ENCODE measurements around the gene TAF11L13.

TAF11L13 gene

GRCh38 chr5:17655921-17656320 is 24.0 kb downstream of the TAF11L13 start:
- Histone ChIP-seq H2AK5ac (ENCODE audit: low read length, severe bottlenecking) (no peak overlapping the region), H2AFZ (ENCODE audit: low read depth, low read length) (no peak overlapping the region), H2BK15ac (ENCODE audit: low read depth, poor library complexity, severe bottlenecking) (no peak overlapping the region), H3K23ac (ENCODE audit: low read length in 2 of 2) (no peak overlapping the region), H3K4me1 (ENCODE audit: control insufficient read depth, insufficient read depth, low read depth, low read length) (no peaks in the 10 kb centered on the region), H3K18ac (ENCODE audit: low read depth in 1 of 2, low read length in 2 of 2) (no peak overlapping the region), H3K4me3 (ENCODE audit: insufficient read depth in 1 of 2, low read depth in 1 of 2, low read length in 2 of 2) (no peak overlapping the region), H3K9ac (ENCODE audit: low read length) (no peak overlapping the region), H2BK120ac (ENCODE audit: low read depth, low read length) (no peak overlapping the region), H3K27ac (ENCODE audit: low read length, poor library complexity, severe bottlenecking) (no peak overlapping the region), H3K14ac (ENCODE audit: low read length in 2 of 2) (no peak overlapping the region), H3K36me3 (ENCODE audit: control insufficient read depth in 1 of 2, insufficient read depth in 2 of 2, low read depth in 1 of 2, low read length in 2 of 2) (no peaks in the 10 kb centered on the region), H3K27me3 (ENCODE audit: control insufficient read depth in 1 of 2, insufficient read depth in 1 of 2, low read length in 2 of 2) (no peaks in the 10 kb centered on the region), H3K79me1 (replicated peaks; ENCODE audit: low read length, poor library complexity, severe bottlenecking) (no peaks in the 10 kb centered on the region), H3K9me3 (ENCODE audit: control insufficient read depth, low read length) (no peaks in the 10 kb centered on the region), H2BK5ac (ENCODE audit: low read depth, low read length, poor library complexity, severe bottlenecking) (no peak overlapping the region), H3K4me2 (ENCODE audit: low read length, poor library complexity, severe bottlenecking) (no peak overlapping the region), H4K91ac (ENCODE audit: low read length) (no peak overlapping the region), H2BK12ac (ENCODE audit: low read length in 2 of 2) (no peak overlapping the region), H4K8ac (ENCODE audit: low read length) (no peak overlapping the region), H3K4ac (ENCODE audit: low read depth in 1 of 2, low read length in 2 of 2) (no peak overlapping the region)
- no peak for DNase-seq
- WGBS: 92% methylated on average over 2 of the region's 6 CpGs

GRCh38 chr5:17663182-17663581 is 31.3 kb downstream of the TAF11L13 start:
- Histone ChIP-seq H3K4me3 (ENCODE audit: insufficient read depth in 1 of 2, low read depth in 1 of 2, low read length in 2 of 2) (no peak overlapping the region), H2BK15ac (ENCODE audit: low read depth, poor library complexity, severe bottlenecking) (no peak overlapping the region), H2BK120ac (ENCODE audit: low read depth, low read length) (no peak overlapping the region), H3K27ac (ENCODE audit: low read length, poor library complexity, severe bottlenecking) (no peak overlapping the region), H3K27me3 (ENCODE audit: control insufficient read depth in 1 of 2, insufficient read depth in 1 of 2, low read length in 2 of 2) (no peaks in the 10 kb centered on the region), H2BK12ac (ENCODE audit: low read length in 2 of 2) (no peak overlapping the region), H3K4me1 (ENCODE audit: control insufficient read depth, insufficient read depth, low read depth, low read length) (no peaks in the 10 kb centered on the region), H2BK5ac (ENCODE audit: low read depth, low read length, poor library complexity, severe bottlenecking) (no peak overlapping the region), H3K9me3 (ENCODE audit: control insufficient read depth, low read length) (peaks cover 12% of the 10 kb centered on the region), H4K91ac (ENCODE audit: low read length) (no peak overlapping the region), H3K4me2 (ENCODE audit: low read length, poor library complexity, severe bottlenecking) (no peak overlapping the region), H3K9ac (ENCODE audit: low read length) (no peak overlapping the region), H4K8ac (ENCODE audit: low read length) (no peak overlapping the region), H3K36me3 (ENCODE audit: control insufficient read depth in 1 of 2, insufficient read depth in 2 of 2, low read depth in 1 of 2, low read length in 2 of 2) (no peaks in the 10 kb centered on the region), H3K4ac (ENCODE audit: low read depth in 1 of 2, low read length in 2 of 2) (no peak overlapping the region), H2AFZ (ENCODE audit: low read depth, low read length) (no peak overlapping the region), H3K14ac (ENCODE audit: low read length in 2 of 2) (no peak overlapping the region), H2AK5ac (ENCODE audit: low read length, severe bottlenecking) (no peak overlapping the region), H3K18ac (ENCODE audit: low read depth in 1 of 2, low read length in 2 of 2) (no peak overlapping the region), H3K79me1 (replicated peaks; ENCODE audit: low read length, poor library complexity, severe bottlenecking) (no peaks in the 10 kb centered on the region), H3K23ac (ENCODE audit: low read length in 2 of 2) (no peak overlapping the region)
- 88% methylated on average over 5 of the region's 8 CpGs for WGBS
- no peak for DNase-seq

GRCh38 chr5:17665836-17666235 is 33.9 kb downstream of the TAF11L13 start:
- H4K91ac ChIP-seq (ENCODE audit: low read length): no peak overlapping the region
- no peak overlapping the region for H4K8ac ChIP-seq (ENCODE audit: low read length)
- H3K4me3 ChIP-seq (ENCODE audit: insufficient read depth in 1 of 2, low read depth in 1 of 2, low read length in 2 of 2): no peak overlapping the region
- 90% methylated on average over 2 of the region's 2 CpGs for WGBS
- H3K4ac ChIP-seq (ENCODE audit: low read depth in 1 of 2, low read length in 2 of 2): no peak overlapping the region
- no peak overlapping the region for H3K9ac ChIP-seq (ENCODE audit: low read length)
- no peaks in the 10 kb centered on the region for H3K27me3 ChIP-seq (ENCODE audit: control insufficient read depth in 1 of 2, insufficient read depth in 1 of 2, low read length in 2 of 2)
- no peaks in the 10 kb centered on the region for H3K79me1 ChIP-seq (replicated peaks; ENCODE audit: low read length, poor library complexity, severe bottlenecking)
- no peak overlapping the region for H2AFZ ChIP-seq (ENCODE audit: low read depth, low read length)
- no peak overlapping the region for H2BK15ac ChIP-seq (ENCODE audit: low read depth, poor library complexity, severe bottlenecking)
- no peak overlapping the region for H3K27ac ChIP-seq (ENCODE audit: low read length, poor library complexity, severe bottlenecking)
- no peak overlapping the region for H2BK12ac ChIP-seq (ENCODE audit: low read length in 2 of 2)
- no peak overlapping the region for H3K23ac ChIP-seq (ENCODE audit: low read length in 2 of 2)
- no peak overlapping the region for H3K18ac ChIP-seq (ENCODE audit: low read depth in 1 of 2, low read length in 2 of 2)
- H3K4me1 ChIP-seq (ENCODE audit: control insufficient read depth, insufficient read depth, low read depth, low read length): no peaks in the 10 kb centered on the region
- H3K4me2 ChIP-seq (ENCODE audit: low read length, poor library complexity, severe bottlenecking): no peak overlapping the region
- no peak overlapping the region for H2BK5ac ChIP-seq (ENCODE audit: low read depth, low read length, poor library complexity, severe bottlenecking)
- H2BK120ac ChIP-seq (ENCODE audit: low read depth, low read length): no peak overlapping the region
- no peak overlapping the region for H2AK5ac ChIP-seq (ENCODE audit: low read length, severe bottlenecking)
- peaks cover 12% of the 10 kb centered on the region for H3K9me3 ChIP-seq (ENCODE audit: control insufficient read depth, low read length)
- no peak for DNase-seq
- H3K14ac ChIP-seq (ENCODE audit: low read length in 2 of 2): no peak overlapping the region
- no peaks in the 10 kb centered on the region for H3K36me3 ChIP-seq (ENCODE audit: control insufficient read depth in 1 of 2, insufficient read depth in 2 of 2, low read depth in 1 of 2, low read length in 2 of 2)

- Histone ChIP-seq H3K27me3 (ENCODE audit: control insufficient read depth in 1 of 2, insufficient read depth in 1 of 2, low read length in 2 of 2) (no peaks in the 10 kb centered on the region), H4K8ac (ENCODE audit: low read length) (no peak overlapping the region), H3K36me3 (ENCODE audit: control insufficient read depth in 1 of 2, insufficient read depth in 2 of 2, low read depth in 1 of 2, low read length in 2 of 2) (no peaks in the 10 kb centered on the region), H3K9me3 (ENCODE audit: control insufficient read depth, low read length) (peaks cover 19% of the 10 kb centered on the region), H3K9ac (ENCODE audit: low read length) (no peak overlapping the region), H3K23ac (ENCODE audit: low read length in 2 of 2) (no peak overlapping the region), H3K27ac (ENCODE audit: low read length, poor library complexity, severe bottlenecking) (no peak overlapping the region), H2BK5ac (ENCODE audit: low read depth, low read length, poor library complexity, severe bottlenecking) (no peak overlapping the region), H3K79me1 (replicated peaks; ENCODE audit: low read length, poor library complexity, severe bottlenecking) (no peaks in the 10 kb centered on the region), H3K14ac (ENCODE audit: low read length in 2 of 2) (no peak overlapping the region), H3K4ac (ENCODE audit: low read depth in 1 of 2, low read length in 2 of 2) (no peak overlapping the region), H3K4me3 (ENCODE audit: insufficient read depth in 1 of 2, low read depth in 1 of 2, low read length in 2 of 2) (no peak overlapping the region), H2AK5ac (ENCODE audit: low read length, severe bottlenecking) (no peak overlapping the region), H2AFZ (ENCODE audit: low read depth, low read length) (no peak overlapping the region), H2BK15ac (ENCODE audit: low read depth, poor library complexity, severe bottlenecking) (no peak overlapping the region), H3K18ac (ENCODE audit: low read depth in 1 of 2, low read length in 2 of 2) (no peak overlapping the region), H4K91ac (ENCODE audit: low read length) (no peak overlapping the region), H2BK120ac (ENCODE audit: low read depth, low read length) (no peak overlapping the region), H2BK12ac (ENCODE audit: low read length in 2 of 2) (no peak overlapping the region), H3K4me2 (ENCODE audit: low read length, poor library complexity, severe bottlenecking) (no peak overlapping the region), H3K4me1 (ENCODE audit: control insufficient read depth, insufficient read depth, low read depth, low read length) (no peaks in the 10 kb centered on the region)
- no CpG with 5 or more reads among the region's 3 CpGs for WGBS
- DNase-seq: no peak
Observed at GRCh38 chr5:17666726-17667235, 34.9 kb downstream of the TAF11L13 start.
